ENCODE measurements around the gene MMUT. TPM values are rescaled to one million over a fixed set of nuclear protein-coding genes. Genes with fewer than 3 reads are reported as not detected.

The MMUT gene
- total and polyA plus RNA-seq, 4 donors, result 42.3 to 54.2 (median 45.3) TPM

GRCh38 chr6:49410564-49410963, 52.5 kb downstream of the MMUT start:
- Histone ChIP-seq H3K9me3 (ENCODE audit: control insufficient read depth in 4 of 4, low read length in 3 of 4) (no peaks in the 10 kb centered on the region), H3K36me3 (ENCODE audit: control insufficient read depth in 4 of 4, insufficient read depth in 3 of 4, low read depth in 1 of 4, low read length in 3 of 4) (no peaks in the 10 kb centered on the region), H3K27me3 (ENCODE audit: control insufficient read depth in 4 of 4, insufficient read depth in 4 of 4, low read length in 3 of 4) (no peaks in the 10 kb centered on the region), H3K27ac (ENCODE audit: low read depth in 1 of 2, low read length in 2 of 2) (no peak overlapping the region), H3K4me3 (ENCODE audit: low read depth in 1 of 3, low read length in 3 of 3) (no peak overlapping the region), H3K9ac (ENCODE audit: low read depth in 1 of 2, low read length in 2 of 2) (no peak overlapping the region), H3K4me1 (ENCODE audit: control insufficient read depth in 4 of 4, insufficient read depth in 4 of 4, low read length in 3 of 4) (no peaks in the 10 kb centered on the region)
- WGBS, result 60% methylated on average over 3 of the region's 3 CpGs
- no peak for DNase-seq (ENCODE audit: low spot score)
- no peak for TF ChIP-seq ATF3 (IDR thresholded peaks at IDR 0.05)
- no peak for TF ChIP-seq RAD21 (IDR thresholded peaks at IDR 0.05)
- TF ChIP-seq REST (IDR thresholded peaks at IDR 0.05), result no peak
- TF ChIP-seq YY1 (IDR thresholded peaks at IDR 0.05), result no peak
- TF ChIP-seq RXRA (IDR thresholded peaks at IDR 0.05), result no peak
- TF ChIP-seq JUND (IDR thresholded peaks at IDR 0.05), result no peak

DNA sequence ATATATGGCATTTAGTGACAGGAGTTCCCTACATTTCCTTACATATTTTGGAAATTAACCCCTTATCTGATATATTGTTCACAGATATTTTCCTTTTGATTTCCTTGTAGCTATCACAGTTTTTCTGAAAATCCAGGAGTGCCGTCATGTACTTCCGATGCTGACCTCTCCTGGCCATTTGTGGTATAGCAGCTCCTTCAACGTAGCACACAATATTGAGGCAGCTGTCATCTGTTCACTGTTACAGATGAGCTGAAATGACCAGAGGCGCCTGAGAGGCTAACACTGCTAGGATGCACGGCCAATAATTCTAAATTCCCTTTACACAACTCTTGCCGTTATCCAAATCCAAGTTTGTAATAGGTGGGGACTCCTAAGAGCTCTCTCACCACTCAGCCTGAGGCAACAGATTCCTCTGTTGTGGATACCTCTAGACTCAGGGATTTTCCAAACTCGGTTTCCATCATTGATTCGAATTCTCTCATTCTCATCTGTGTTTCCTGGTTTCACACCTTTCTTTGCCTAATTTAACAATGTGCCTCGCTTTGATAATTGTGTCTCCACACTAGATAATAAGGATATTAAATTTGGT, 53.0 kb downstream of the MMUT start:
- TF ChIP-seq REST (IDR thresholded peaks at IDR 0.05) (no peak), RAD21 (IDR thresholded peaks at IDR 0.05) (peak; percentile 71 to 78)
- TF ChIP-seq, protein P1, sequence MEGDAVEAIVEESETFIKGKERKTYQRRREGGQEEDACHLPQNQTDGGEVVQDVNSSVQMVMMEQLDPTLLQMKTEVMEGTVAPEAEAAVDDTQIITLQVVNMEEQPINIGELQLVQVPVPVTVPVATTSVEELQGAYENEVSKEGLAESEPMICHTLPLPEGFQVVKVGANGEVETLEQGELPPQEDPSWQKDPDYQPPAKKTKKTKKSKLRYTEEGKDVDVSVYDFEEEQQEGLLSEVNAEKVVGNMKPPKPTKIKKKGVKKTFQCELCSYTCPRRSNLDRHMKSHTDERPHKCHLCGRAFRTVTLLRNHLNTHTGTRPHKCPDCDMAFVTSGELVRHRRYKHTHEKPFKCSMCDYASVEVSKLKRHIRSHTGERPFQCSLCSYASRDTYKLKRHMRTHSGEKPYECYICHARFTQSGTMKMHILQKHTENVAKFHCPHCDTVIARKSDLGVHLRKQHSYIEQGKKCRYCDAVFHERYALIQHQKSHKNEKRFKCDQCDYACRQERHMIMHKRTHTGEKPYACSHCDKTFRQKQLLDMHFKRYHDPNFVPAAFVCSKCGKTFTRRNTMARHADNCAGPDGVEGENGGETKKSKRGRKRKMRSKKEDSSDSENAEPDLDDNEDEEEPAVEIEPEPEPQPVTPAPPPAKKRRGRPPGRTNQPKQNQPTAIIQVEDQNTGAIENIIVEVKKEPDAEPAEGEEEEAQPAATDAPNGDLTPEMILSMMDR (IDR thresholded peaks at IDR 0.05; ENCODE audit: low read depth, low read length, missing input control), result peak; percentile 84
- Histone ChIP-seq H3K36me3 (ENCODE audit: control insufficient read depth in 4 of 4, insufficient read depth in 3 of 4, low read depth in 1 of 4, low read length in 3 of 4) (no peaks in the 10 kb centered on the region), H3K9me3 (ENCODE audit: control insufficient read depth in 4 of 4, low read length in 3 of 4) (no peaks in the 10 kb centered on the region), H3K27ac (ENCODE audit: low read depth in 1 of 2, low read length in 2 of 2) (no peak overlapping the region), H3K9ac (ENCODE audit: low read depth in 1 of 2, low read length in 2 of 2) (no peak overlapping the region), H3K27me3 (ENCODE audit: control insufficient read depth in 4 of 4, insufficient read depth in 4 of 4, low read length in 3 of 4) (no peaks in the 10 kb centered on the region), H3K4me1 (ENCODE audit: control insufficient read depth in 4 of 4, insufficient read depth in 4 of 4, low read length in 3 of 4) (no peaks in the 10 kb centered on the region), H3K4me3 (ENCODE audit: low read depth in 1 of 3, low read length in 3 of 3) (no peak overlapping the region)
- 20% methylated on average over 9 of the region's 9 CpGs for WGBS
- DNase-seq (ENCODE audit: low spot score), result peak; percentile 72

All from liver (tissue), 9 donors.